OCI-LY1 (cell line): ENCODE results near the gene MBD1.

Experiments used
- EZH2 ChIP-seq: fragments of 200-600 bp; sonication (generic), shearing (Covaris generic); IDR thresholded peaks from 2 replicates; pipeline ENCODE4 v1.8.0; 2017; ENCODE audit warnings: borderline replicate concordance, mixed run types, mild to moderate bottlenecking, antibody characterized with exemption, low read length, moderate library complexity, mixed read lengths
- TF ChIP-seq, protein P1 (sequence below): fragments of 200-600 bp; sonication (generic), shearing (Covaris generic); IDR thresholded peaks from 2 replicates; pipeline ENCODE4 v1.5.1; 2017; ENCODE audit warnings: mild to moderate bottlenecking, antibody characterized with exemption, low read length, moderate library complexity, mixed read lengths

DNA sequence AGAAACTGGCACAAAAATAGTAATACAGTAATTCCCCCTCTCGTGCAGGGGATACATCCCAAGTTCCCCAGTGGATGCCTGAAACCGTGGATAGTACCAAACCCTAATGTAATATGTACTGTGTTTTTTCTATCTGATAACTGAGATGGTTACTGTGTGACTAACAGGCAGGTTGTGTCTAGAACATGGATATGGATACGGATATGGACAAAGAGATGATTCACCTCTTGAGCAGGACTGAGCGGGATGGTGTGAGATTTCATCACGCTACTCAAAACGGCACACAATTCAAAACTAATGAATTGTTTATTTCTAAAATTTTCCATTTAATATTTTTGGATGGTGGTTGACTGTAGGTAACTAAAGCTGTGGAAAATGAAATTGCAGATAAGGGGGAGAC is 3.4 kb downstream of the MBD1 start:
- TF ChIP-seq, protein P1, sequence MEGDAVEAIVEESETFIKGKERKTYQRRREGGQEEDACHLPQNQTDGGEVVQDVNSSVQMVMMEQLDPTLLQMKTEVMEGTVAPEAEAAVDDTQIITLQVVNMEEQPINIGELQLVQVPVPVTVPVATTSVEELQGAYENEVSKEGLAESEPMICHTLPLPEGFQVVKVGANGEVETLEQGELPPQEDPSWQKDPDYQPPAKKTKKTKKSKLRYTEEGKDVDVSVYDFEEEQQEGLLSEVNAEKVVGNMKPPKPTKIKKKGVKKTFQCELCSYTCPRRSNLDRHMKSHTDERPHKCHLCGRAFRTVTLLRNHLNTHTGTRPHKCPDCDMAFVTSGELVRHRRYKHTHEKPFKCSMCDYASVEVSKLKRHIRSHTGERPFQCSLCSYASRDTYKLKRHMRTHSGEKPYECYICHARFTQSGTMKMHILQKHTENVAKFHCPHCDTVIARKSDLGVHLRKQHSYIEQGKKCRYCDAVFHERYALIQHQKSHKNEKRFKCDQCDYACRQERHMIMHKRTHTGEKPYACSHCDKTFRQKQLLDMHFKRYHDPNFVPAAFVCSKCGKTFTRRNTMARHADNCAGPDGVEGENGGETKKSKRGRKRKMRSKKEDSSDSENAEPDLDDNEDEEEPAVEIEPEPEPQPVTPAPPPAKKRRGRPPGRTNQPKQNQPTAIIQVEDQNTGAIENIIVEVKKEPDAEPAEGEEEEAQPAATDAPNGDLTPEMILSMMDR = no peak
- TF ChIP-seq EZH2 = no peak
